Activated CD8-positive, alpha-beta T cell treated with anti-CD3 and anti-CD28 coated beads for 36 hours (primary cell): ENCODE measurements around the gene TMEM45B. TPM values are rescaled to one million over a fixed set of nuclear protein-coding genes. Genes with fewer than 3 reads are reported as not detected.

Experiments
- ATAC-seq: fragments of 200-7000 bp; cut with Tn5 transposase; one replicate; pipeline ENCODE4 v1.10.0; 2021; ENCODE audit warnings: mild to moderate bottlenecking, moderate library complexity
- CTCF ChIA-PET: fragments of 350-600 bp; sonication (Branson Sonifier 250); formaldehyde crosslinking; loops from one replicate; lab custom pipeline; 2021; ENCODE audit warnings: antibody characterized with exemption; lab: Charles Lee
- POLR2A ChIA-PET: fragments of 350-600 bp; sonication (Branson Sonifier 250); formaldehyde crosslinking; loops from one replicate; lab custom pipeline; 2021; ENCODE audit warnings: antibody characterized with exemption; lab: Charles Lee
- DNase-seq: peaks from one replicate; pipeline ENCODE4 v3.0.0-alpha.2; 2020
- H3K27ac Mint-ChIP-seq: one replicate; pipeline ENCODE4 v1.8.0; 2021; ENCODE audit warnings: mild to moderate bottlenecking, mixed read lengths
- H3K27me3 Mint-ChIP-seq: one replicate; pipeline ENCODE4 v1.8.0; 2021; ENCODE audit warnings: mixed read lengths
- H3K36me3 Mint-ChIP-seq: one replicate; pipeline ENCODE4 v1.8.0; 2021; ENCODE audit warnings: low read depth, mixed read lengths
- H3K4me1 Mint-ChIP-seq: one replicate; pipeline ENCODE4 v1.8.0; 2021; ENCODE audit warnings: low read depth, mixed read lengths
- H3K4me3 Mint-ChIP-seq: one replicate; pipeline ENCODE4 v1.8.0; 2021; ENCODE audit warnings: mild to moderate bottlenecking, moderate library complexity, mixed read lengths
- H3K9me3 Mint-ChIP-seq: one replicate; pipeline ENCODE4 v1.8.0; 2021; ENCODE audit warnings: mixed read lengths
- intact Hi-C: fragments of 100-400 bp; cut with micrococcal nuclease; formaldehyde crosslinking; loops from one replicate; pipeline ENCODE4 v1.10.0; 2022
- total RNA-seq, 2 experiments: library from RNA; stranded (reverse); gene quantifications; one replicate each; pipeline ENCODE4 v1.2.3, GENCODE V29; 2021
- TF ChIP-seq, protein P1 (sequence below): fragments of 200-600 bp; IDR thresholded peaks from one replicate; pipeline ENCODE4 v1.8.0; 2022; ENCODE audit warnings: antibody characterized with exemption, mild to moderate bottlenecking

TMEM45B gene
- total RNA-seq, result under 1 TPM; 0.47 to 0.49 TPM

DNA sequence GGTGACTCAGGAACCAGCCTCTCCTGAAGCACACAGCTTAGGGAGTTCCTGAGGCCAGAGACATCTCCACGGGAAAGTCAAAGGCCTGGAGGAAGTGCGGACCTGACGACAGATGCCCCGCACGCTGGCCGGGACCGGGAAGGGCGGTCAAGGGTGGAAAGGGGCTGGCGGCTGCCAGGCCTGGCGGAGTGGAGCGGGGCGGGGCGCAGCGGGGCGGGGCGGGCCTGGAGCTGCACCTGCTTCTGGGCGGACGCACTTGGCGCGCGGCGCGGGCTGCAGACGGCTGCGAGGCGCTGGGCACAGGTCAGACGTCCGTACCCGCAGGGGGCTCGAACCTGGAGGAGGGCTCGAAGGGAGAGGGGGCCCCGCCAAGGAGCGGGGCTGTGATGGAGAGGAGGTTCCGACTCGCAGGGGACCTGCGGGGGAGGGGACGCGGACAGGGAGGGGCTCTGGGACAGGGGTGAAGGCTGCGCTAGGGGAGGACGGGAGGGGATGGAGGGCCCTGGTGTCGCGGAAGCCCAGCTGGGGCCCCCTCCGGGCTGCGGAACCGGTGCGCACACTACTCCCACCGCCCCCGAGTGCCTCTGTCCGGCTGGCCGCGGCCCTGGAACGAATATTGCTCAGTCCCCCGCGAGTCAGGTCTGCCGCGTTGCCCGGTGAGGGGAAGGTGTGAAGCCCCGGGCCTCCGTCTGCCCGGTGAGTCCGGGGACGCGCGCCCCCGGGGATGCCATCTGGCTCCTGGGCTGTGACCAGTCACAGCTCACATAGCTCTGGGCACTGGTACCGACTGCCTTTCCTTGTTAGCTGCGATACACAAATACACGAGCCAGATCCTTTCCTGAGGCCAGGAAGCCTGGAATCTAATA lies at the start of gene TMEM45B:
Gene TMEM45B, plus strand, starts transcription at position 253 of the 866 bp plus-strand sequence. CDS start 36,635 bp downstream, outside the sequence.
- H3K4me3 Mint-ChIP-seq, result peak within 1 kb of the TSS; percentile 67
- TF ChIP-seq, protein P1, sequence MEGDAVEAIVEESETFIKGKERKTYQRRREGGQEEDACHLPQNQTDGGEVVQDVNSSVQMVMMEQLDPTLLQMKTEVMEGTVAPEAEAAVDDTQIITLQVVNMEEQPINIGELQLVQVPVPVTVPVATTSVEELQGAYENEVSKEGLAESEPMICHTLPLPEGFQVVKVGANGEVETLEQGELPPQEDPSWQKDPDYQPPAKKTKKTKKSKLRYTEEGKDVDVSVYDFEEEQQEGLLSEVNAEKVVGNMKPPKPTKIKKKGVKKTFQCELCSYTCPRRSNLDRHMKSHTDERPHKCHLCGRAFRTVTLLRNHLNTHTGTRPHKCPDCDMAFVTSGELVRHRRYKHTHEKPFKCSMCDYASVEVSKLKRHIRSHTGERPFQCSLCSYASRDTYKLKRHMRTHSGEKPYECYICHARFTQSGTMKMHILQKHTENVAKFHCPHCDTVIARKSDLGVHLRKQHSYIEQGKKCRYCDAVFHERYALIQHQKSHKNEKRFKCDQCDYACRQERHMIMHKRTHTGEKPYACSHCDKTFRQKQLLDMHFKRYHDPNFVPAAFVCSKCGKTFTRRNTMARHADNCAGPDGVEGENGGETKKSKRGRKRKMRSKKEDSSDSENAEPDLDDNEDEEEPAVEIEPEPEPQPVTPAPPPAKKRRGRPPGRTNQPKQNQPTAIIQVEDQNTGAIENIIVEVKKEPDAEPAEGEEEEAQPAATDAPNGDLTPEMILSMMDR, result no peak
- peaks cover 43% of the 10 kb centered on the region for H3K27me3 Mint-ChIP-seq
- intact Hi-C loops, result no loop called here
- peak; percentile 20 for DNase-seq
- ATAC-seq, result peak; percentile 52
- no peaks in the 10 kb centered on the region for H3K9me3 Mint-ChIP-seq
- POLR2A ChIA-PET, result interaction anchor here (0.9 kb wide), 1 partner anchor 80 kb away, joined by 3 read pairs; no protein-coding TSS in a partner anchor
- H3K4me1 Mint-ChIP-seq, result peaks cover 14% of the 10 kb centered on the region
- H3K27ac Mint-ChIP-seq, result peak within 1 kb of the TSS; percentile 40
- CTCF ChIA-PET, result interaction anchor here (0.7 kb wide), 1 partner anchor 698 kb away, joined by 3 read pairs; no protein-coding TSS in a partner anchor
- H3K36me3 Mint-ChIP-seq, result no peaks in the 10 kb centered on the region

- Mint-ChIP-seq H3K36me3 (no peaks in the 10 kb centered on the region), H3K4me1 (no peaks in the 10 kb centered on the region), H3K9me3 (peaks cover 8% of the 10 kb centered on the region), H3K4me3 (no peak overlapping the region), H3K27me3 (peaks cover 3% of the 10 kb centered on the region), H3K27ac (no peak overlapping the region)
- DNase-seq, result peak; percentile 33
- POLR2A ChIA-PET, result no interaction called here
- TF ChIP-seq, protein P1, result peak; percentile 37
- intact Hi-C loops, result no loop called here
- no peak for ATAC-seq
- CTCF ChIA-PET, result interaction anchor here (0.8 to 1.4 kb wide), 2 partner anchors 10 to 93 kb away, joined by 3 read pairs; no protein-coding TSS in a partner anchor
These were observed 48.6 kb upstream of the TMEM45B start for GRCh38 chr11:129766898-129767604.

- no peak for DNase-seq
- H3K4me3 Mint-ChIP-seq, result no peak overlapping the region
- H3K27ac Mint-ChIP-seq, result no peak overlapping the region
- H3K36me3 Mint-ChIP-seq, result no peaks in the 10 kb centered on the region
- TF ChIP-seq, protein P1, result no peak
- H3K27me3 Mint-ChIP-seq, result peaks cover 3% of the 10 kb centered on the region
- peaks cover 8% of the 10 kb centered on the region for H3K9me3 Mint-ChIP-seq
- CTCF ChIA-PET, result interaction anchor here (0.8 kb wide), 1 partner anchor 363 kb away, joined by 3 read pairs; no protein-coding TSS in a partner anchor
- intact Hi-C loops, result no loop called here
- POLR2A ChIA-PET, result no interaction called here
- no peak for ATAC-seq
- no peaks in the 10 kb centered on the region for H3K4me1 Mint-ChIP-seq
These were observed 47.8 kb upstream of the TMEM45B start for GRCh38 chr11:129767827-129768226.

- no peaks in the 10 kb centered on the region for H3K4me1 Mint-ChIP-seq
- ChIA-PET POLR2A (no interaction called here), CTCF (interaction anchor here (0.8 kb wide), 1 partner anchor 362 kb away, joined by 3 read pairs; no protein-coding TSS in a partner anchor)
- TF ChIP-seq, protein P1, result no peak
- H3K9me3 Mint-ChIP-seq, result peaks cover 8% of the 10 kb centered on the region
- intact Hi-C loops, result no loop called here
- no peak overlapping the region for H3K4me3 Mint-ChIP-seq
- H3K27ac Mint-ChIP-seq, result no peak overlapping the region
- DNase-seq (no peak), ATAC-seq (no peak)
- H3K27me3 Mint-ChIP-seq, result no peaks in the 10 kb centered on the region
- H3K36me3 Mint-ChIP-seq, result no peaks in the 10 kb centered on the region
These were observed 47.3 kb upstream of the TMEM45B start for GRCh38 chr11:129768356-129768755.
